Measurements from ENCODE around the gene SMAD6. TPM values are rescaled to one million over a fixed set of nuclear protein-coding genes. Genes with fewer than 3 reads are reported as not detected.

SMAD6 gene
- total RNA-seq, 1 donor from 2014 or later: 2.7 TPM

GRCh38 chr15:66673410-66674322, 28.4 kb upstream of the SMAD6 start:
- no peak overlapping the region for H3K27ac Mint-ChIP-seq (ENCODE audit: unreplicated experiment)
- Histone ChIP-seq H3K9me3 (ENCODE audit: insufficient read depth, low read depth, low read length) (no peaks in the 10 kb centered on the region), H4K20me1 (ENCODE audit: insufficient read depth, low read length) (no peaks in the 10 kb centered on the region), H3K9ac (ENCODE audit: low read length) (no peak overlapping the region), H3K27me3 (ENCODE audit: insufficient read depth, low read length) (no peaks in the 10 kb centered on the region), H3K4me3 (ENCODE audit: insufficient read depth, low read depth, low read length) (no peak overlapping the region), H3K4me1 (ENCODE audit: insufficient read depth, low read length) (no peaks in the 10 kb centered on the region), H3K36me3 (ENCODE audit: insufficient read depth, low read length) (no peaks in the 10 kb centered on the region), H3K4me2 (ENCODE audit: low read length) (no peak overlapping the region), H3K79me2 (ENCODE audit: insufficient read depth, low read length) (no peaks in the 10 kb centered on the region), H2AFZ (ENCODE audit: low read depth, low read length) (peak overlapping the region; percentile 26), H3K27ac (ENCODE audit: low read depth, low read length) (no peak overlapping the region)
- no peaks in the 10 kb centered on the region for H3K9me3 Mint-ChIP-seq (ENCODE audit: unreplicated experiment)
- H3K4me3 Mint-ChIP-seq (ENCODE audit: unreplicated experiment): no peak overlapping the region
- H3K27me3 Mint-ChIP-seq (ENCODE audit: low read depth, unreplicated experiment): peaks cover 17% of the 10 kb centered on the region
- TF ChIP-seq CTCF (IDR thresholded peaks at IDR 0.05; ENCODE audit: insufficient read depth, low read depth, low read length) (no peak), EZH2 (IDR thresholded peaks at IDR 0.05; ENCODE audit: insufficient read depth, low read length) (no peak)
- DNase-seq (ENCODE audit: low read depth) (peak; percentile 42), FAIRE-seq (no peak)
- peaks cover 2% of the 10 kb centered on the region for H3K36me3 Mint-ChIP-seq (ENCODE audit: low read depth, unreplicated experiment)
- peaks cover 7% of the 10 kb centered on the region for H3K4me1 Mint-ChIP-seq (ENCODE audit: low read depth, unreplicated experiment)

- no peaks in the 10 kb centered on the region for H3K79me2 ChIP-seq (ENCODE audit: insufficient read depth, low read length)
- DNase-seq (ENCODE audit: low read depth) (no peak), FAIRE-seq (no peak)
- H2AFZ ChIP-seq (ENCODE audit: low read depth, low read length): no peak overlapping the region
- H3K36me3 ChIP-seq (ENCODE audit: insufficient read depth, low read length): no peaks in the 10 kb centered on the region
- Mint-ChIP-seq H3K27me3 (ENCODE audit: low read depth, unreplicated experiment) (peaks cover 10% of the 10 kb centered on the region), H3K4me1 (ENCODE audit: low read depth, unreplicated experiment) (peaks cover 6% of the 10 kb centered on the region), H3K4me3 (ENCODE audit: unreplicated experiment) (no peak overlapping the region), H3K9me3 (ENCODE audit: unreplicated experiment) (peaks cover under 1% of the 10 kb centered on the region), H3K36me3 (ENCODE audit: low read depth, unreplicated experiment) (peaks cover 2% of the 10 kb centered on the region), H3K27ac (ENCODE audit: unreplicated experiment) (no peak overlapping the region)
- H4K20me1 ChIP-seq (ENCODE audit: insufficient read depth, low read length): no peaks in the 10 kb centered on the region
- H3K27ac ChIP-seq (ENCODE audit: low read depth, low read length): no peak overlapping the region
- H3K4me3 ChIP-seq (ENCODE audit: insufficient read depth, low read depth, low read length): no peak overlapping the region
- H3K27me3 ChIP-seq (ENCODE audit: insufficient read depth, low read length): no peaks in the 10 kb centered on the region
- H3K9ac ChIP-seq (ENCODE audit: low read length): no peak overlapping the region
- no peaks in the 10 kb centered on the region for H3K9me3 ChIP-seq (ENCODE audit: insufficient read depth, low read depth, low read length)
- no peak overlapping the region for H3K4me2 ChIP-seq (ENCODE audit: low read length)
- no peak for TF ChIP-seq CTCF (IDR thresholded peaks at IDR 0.05; ENCODE audit: insufficient read depth, low read depth, low read length)
- no peak for TF ChIP-seq EZH2 (IDR thresholded peaks at IDR 0.05; ENCODE audit: insufficient read depth, low read length)
- H3K4me1 ChIP-seq (ENCODE audit: insufficient read depth, low read length): no peaks in the 10 kb centered on the region
Measured at GRCh38 chr15:66674756-66675155, 27.3 kb upstream of the SMAD6 start.

GRCh38 chr15:66675446-66675845, 26.6 kb upstream of the SMAD6 start:
- no peaks in the 10 kb centered on the region for H3K9me3 ChIP-seq (ENCODE audit: insufficient read depth, low read depth, low read length)
- H3K36me3 Mint-ChIP-seq (ENCODE audit: low read depth, unreplicated experiment): peaks cover 2% of the 10 kb centered on the region
- no peaks in the 10 kb centered on the region for H3K27me3 ChIP-seq (ENCODE audit: insufficient read depth, low read length)
- H3K79me2 ChIP-seq (ENCODE audit: insufficient read depth, low read length): no peaks in the 10 kb centered on the region
- H3K27ac ChIP-seq (ENCODE audit: low read depth, low read length): no peak overlapping the region
- peaks cover 10% of the 10 kb centered on the region for H3K27me3 Mint-ChIP-seq (ENCODE audit: low read depth, unreplicated experiment)
- no peak overlapping the region for H3K4me3 ChIP-seq (ENCODE audit: insufficient read depth, low read depth, low read length)
- H2AFZ ChIP-seq (ENCODE audit: low read depth, low read length): no peak overlapping the region
- H3K4me3 Mint-ChIP-seq (ENCODE audit: unreplicated experiment): no peak overlapping the region
- peaks cover 9% of the 10 kb centered on the region for H3K4me1 Mint-ChIP-seq (ENCODE audit: low read depth, unreplicated experiment)
- DNase-seq (ENCODE audit: low read depth) (no peak), FAIRE-seq (no peak)
- peaks cover 5% of the 10 kb centered on the region for H3K9me3 Mint-ChIP-seq (ENCODE audit: unreplicated experiment)
- H3K4me2 ChIP-seq (ENCODE audit: low read length): no peak overlapping the region
- no peak overlapping the region for H3K9ac ChIP-seq (ENCODE audit: low read length)
- TF ChIP-seq EZH2 (IDR thresholded peaks at IDR 0.05; ENCODE audit: insufficient read depth, low read length) (no peak), CTCF (IDR thresholded peaks at IDR 0.05; ENCODE audit: insufficient read depth, low read depth, low read length) (no peak)
- H3K4me1 ChIP-seq (ENCODE audit: insufficient read depth, low read length): no peaks in the 10 kb centered on the region
- H4K20me1 ChIP-seq (ENCODE audit: insufficient read depth, low read length): no peaks in the 10 kb centered on the region
- H3K36me3 ChIP-seq (ENCODE audit: insufficient read depth, low read length): no peaks in the 10 kb centered on the region
- no peak overlapping the region for H3K27ac Mint-ChIP-seq (ENCODE audit: unreplicated experiment)

All from astrocyte (in vitro differentiated cells and primary cell).